ENCODE data around the gene OR10H1. TPM values are rescaled to one million over a fixed set of nuclear protein-coding genes. Genes with fewer than 3 reads are reported as not detected.
"Not testable (repeated sequence)": the region's sequence is repeated elsewhere in the genome, so short reads cannot be mapped to it uniquely, and the experiment has no call there.

The OR10H1 gene
- total RNA-seq, 4 donors from 2014 or later, result not detected

- no peak overlapping the region for H3K27ac ChIP-seq
- TF ChIP-seq CTCF (IDR thresholded peaks at IDR 0.05) (no peak), POLR2A (IDR thresholded peaks at IDR 0.05) (no peak)
Observed at GRCh38 chr19:15813916-15814315, 1.5 kb downstream of the OR10H1 start.

GRCh38 chr19:15812060-15812722 is 3.3 kb downstream of the OR10H1 start:
- TF ChIP-seq POLR2A (IDR thresholded peaks at IDR 0.05), result no peak
- TF ChIP-seq CTCF (IDR thresholded peaks at IDR 0.05), result peak in 4 of 6 experiments; percentile 30 to 74 (median 66)
- Histone ChIP-seq H3K36me3 (no peaks in the 10 kb centered on the region), H3K4me1 (no peaks in the 10 kb centered on the region), H3K4me3 (no peak overlapping the region), H3K9me3 (no peaks in the 10 kb centered on the region), H3K27me3 (no peaks in the 10 kb centered on the region), H3K27ac (no peak overlapping the region)
- DNase-seq, result peak in 1 of 3 donors; percentile 64

More at GRCh38 chr19:15813916-15814315, 1.5 kb downstream of the OR10H1 start:
- Histone ChIP-seq H3K36me3 (no peaks in the 10 kb centered on the region), H3K4me3 (no peak overlapping the region), H3K9me3 (no peaks in the 10 kb centered on the region), H3K4me1 (no peaks in the 10 kb centered on the region), H3K27me3 (no peaks in the 10 kb centered on the region)
- DNase-seq, result no peak

GRCh38 chr19:15811476-15811875 is 4.0 kb downstream of the OR10H1 start:
- no peaks in the 10 kb centered on the region for H3K27me3 ChIP-seq
- no peak overlapping the region for H3K27ac ChIP-seq
- TF ChIP-seq POLR2A (IDR thresholded peaks at IDR 0.05), result no peak
- no peak for TF ChIP-seq CTCF (IDR thresholded peaks at IDR 0.05)
- no peaks in the 10 kb centered on the region for H3K4me1 ChIP-seq
- H3K9me3 ChIP-seq, result no peaks in the 10 kb centered on the region
- no peak for DNase-seq
- no peaks in the 10 kb centered on the region for H3K36me3 ChIP-seq
- H3K4me3 ChIP-seq, result no peak overlapping the region

GRCh38 chr19:15810335-15810734 is 5.1 kb downstream of the OR10H1 start:
- no peaks in the 10 kb centered on the region for H3K27me3 ChIP-seq
- no peaks in the 10 kb centered on the region for H3K4me1 ChIP-seq
- H3K27ac ChIP-seq, result no peak overlapping the region
- H3K9me3 ChIP-seq, result no peaks in the 10 kb centered on the region
- H3K4me3 ChIP-seq, result no peak overlapping the region
- no peak for TF ChIP-seq POLR2A (IDR thresholded peaks at IDR 0.05)
- peak in 4 of 6 experiments; percentile 26 to 76 (median 71) for TF ChIP-seq CTCF (IDR thresholded peaks at IDR 0.05)
- H3K36me3 ChIP-seq, result no peaks in the 10 kb centered on the region
- peak in 1 of 3 donors; percentile 71 for DNase-seq

GRCh38 chr19:15794279-15794678 is 21.2 kb downstream of the OR10H1 start:
- H3K4me1 ChIP-seq, H3K36me3 ChIP-seq, DNase-seq, H3K4me3 ChIP-seq, H3K27me3 ChIP-seq, H3K9me3 ChIP-seq, H3K27ac ChIP-seq: not testable (repeated sequence)

- Histone ChIP-seq H3K9me3 (no peaks in the 10 kb centered on the region), H3K4me1 (peaks cover 0 to 8% (median 0%) of the 10 kb centered on the region in 4 donors), H3K36me3 (no peaks in the 10 kb centered on the region), H3K27ac (no peak overlapping the region), H3K4me3 (no peak overlapping the region), H3K27me3 (no peaks in the 10 kb centered on the region)
- TF ChIP-seq POLR2A (IDR thresholded peaks at IDR 0.05) (no peak), CTCF (IDR thresholded peaks at IDR 0.05) (no peak)
- peak in 2 of 3 donors; percentile 55 to 74 for DNase-seq
Observed at GRCh38 chr19:15790096-15790495, 25.4 kb downstream of the OR10H1 start.
